ENCODE results near the gene ETV6. TPM values are rescaled to one million over a fixed set of nuclear protein-coding genes. Genes with fewer than 3 reads are reported as not detected.

ETV6 gene
- total and polyA plus RNA-seq, 2 of the 8 experiments (the other 6 are each of a cell fraction or from before 2014, with no cell fraction given), result 5.5 to 23.9 TPM

GRCh38 chr12:11941606-11942337 is 292.3 kb downstream of the ETV6 start:
- no peak overlapping the region for H3K27ac ChIP-seq (ENCODE audit: low read depth, low read length)

More at GRCh38 chr12:11941606-11942337, 292.3 kb downstream of the ETV6 start:
- Histone ChIP-seq H3K9ac (replicated peaks in 1 of 4; ENCODE audit: extremely low read depth in 1 of 4, low read depth in 3 of 4, low read length in 3 of 4) (no peak overlapping the region), H3K4me3 (ENCODE audit: extremely low read depth in 1 of 4, insufficient read depth in 2 of 4, low read depth in 3 of 4, low read length in 4 of 4) (no peak overlapping the region), H3K36me3 (ENCODE audit: control insufficient read depth in 2 of 4, insufficient read depth in 4 of 4, low read length in 3 of 4) (no peaks in the 10 kb centered on the region), H3K14ac (ENCODE audit: insufficient read length) (no peak overlapping the region), H2BK120ac (replicated peaks; ENCODE audit: low read depth, low read length) (no peak overlapping the region), H4K20me1 (replicated peaks in 1 of 2; ENCODE audit: control insufficient read depth in 1 of 2, insufficient read depth in 2 of 2, low read length in 2 of 2) (no peaks in the 10 kb centered on the region), H2BK12ac (ENCODE audit: low read depth, low read length) (no peak overlapping the region), H3K4me1 (replicated peaks in 1 of 4; ENCODE audit: control insufficient read depth in 3 of 4, insufficient read depth in 4 of 4, low read length in 3 of 4) (no peaks in the 10 kb centered on the region), H3K79me2 (ENCODE audit: control insufficient read depth in 1 of 2, insufficient read depth in 2 of 2, low read length in 2 of 2) (no peaks in the 10 kb centered on the region), H2AFZ (ENCODE audit: low read length) (no peak overlapping the region), H4K91ac (replicated peaks; ENCODE audit: insufficient read length, low read length) (no peak overlapping the region), H3K27me3 (replicated peaks in 1 of 4; ENCODE audit: control insufficient read depth in 3 of 4, extremely low read depth in 1 of 4, insufficient read depth in 3 of 4, low read length in 3 of 4) (no peaks in the 10 kb centered on the region), H4K8ac (ENCODE audit: extremely low read depth, insufficient read depth, low read length) (no peak overlapping the region), H3K4ac (replicated peaks; ENCODE audit: insufficient read length, low read depth, low read length) (no peak overlapping the region), H3K18ac (ENCODE audit: extremely low read depth, low read length) (no peak overlapping the region), H3K4me2 (ENCODE audit: insufficient read depth in 1 of 2, low read depth in 2 of 2, low read length in 2 of 2) (no peak overlapping the region), H2AK5ac (ENCODE audit: low read depth, low read length) (no peak overlapping the region), H2BK20ac (ENCODE audit: low read length) (no peak overlapping the region), H3K23me2 (ENCODE audit: low read depth, low read length) (no peaks in the 10 kb centered on the region), H4K5ac (ENCODE audit: insufficient read length, low read depth, low read length) (no peak overlapping the region), H3K9me3 (ENCODE audit: insufficient read depth in 2 of 2, low read depth in 1 of 2, low read length in 1 of 2) (peaks cover 0 to 4% of the 10 kb centered on the region in 2 experiments; a peak in 2 of 4 replicates), H3K23ac (ENCODE audit: insufficient read length) (no peak overlapping the region), H2BK5ac (ENCODE audit: low read depth, low read length) (no peak overlapping the region), H3K79me1 (ENCODE audit: low read depth, low read length) (no peaks in the 10 kb centered on the region), H3K56ac (replicated peaks; ENCODE audit: insufficient read length, low read depth, low read length) (no peak overlapping the region), H2BK15ac (ENCODE audit: low read length) (no peak overlapping the region)
- ChIA-PET POLR2A (ENCODE audit: partially characterized antibody) (no interaction called here), CTCF (ENCODE audit: partially characterized antibody) (interaction anchor here (0.5 to 1.6 kb wide), 6 partner anchors 8 to 359 kb away, joined by 3 to 4 read pairs (median 4); no protein-coding TSS in a partner anchor)
- TF ChIP-seq SIN3A (conservative IDR thresholded peaks at IDR 0.05 in 1 of 2, IDR thresholded peaks at IDR 0.05 in 1 of 2; ENCODE audit: low read depth in 1 of 2, low read length in 2 of 2) (no peak), SP4 (IDR thresholded peaks at IDR 0.05; ENCODE audit: low read length) (no peak), BACH1 (IDR thresholded peaks at IDR 0.05; ENCODE audit: low read length) (no peak), ATF2 (IDR thresholded peaks at IDR 0.05; ENCODE audit: low read length) (no peak), CTBP2 (IDR thresholded peaks at IDR 0.05; ENCODE audit: borderline replicate concordance, insufficient read depth, insufficient read length, low read length) (no peak), JUN (IDR thresholded peaks at IDR 0.05; ENCODE audit: low read depth, low read length) (no peak), GTF2F1 (IDR thresholded peaks at IDR 0.05; ENCODE audit: borderline replicate concordance, low read depth, low read length) (no peak)
- no peak for DNase-seq (ENCODE audit: low read depth in 1 of 2, low spot score in 2 of 2)
- 83% methylated on average over 1 of the region's 1 CpG; no CpG with 5 or more reads in 1 of the 2 experiments for WGBS, 2 experiments (ENCODE audit: extremely low coverage in 1 of 2, insufficient coverage in 1 of 2, insufficient read length in 1 of 2, insufficient replicate concordance in 2 of 2, low coverage in 1 of 2, low lambda C conversion rate in 2 of 2, missing lambda C conversion rate in 1 of 2)
- no peak for FAIRE-seq

Measured in H1 (cell line).